ENCODE data around the gene ANO1.

The ANO1 gene

DNA sequence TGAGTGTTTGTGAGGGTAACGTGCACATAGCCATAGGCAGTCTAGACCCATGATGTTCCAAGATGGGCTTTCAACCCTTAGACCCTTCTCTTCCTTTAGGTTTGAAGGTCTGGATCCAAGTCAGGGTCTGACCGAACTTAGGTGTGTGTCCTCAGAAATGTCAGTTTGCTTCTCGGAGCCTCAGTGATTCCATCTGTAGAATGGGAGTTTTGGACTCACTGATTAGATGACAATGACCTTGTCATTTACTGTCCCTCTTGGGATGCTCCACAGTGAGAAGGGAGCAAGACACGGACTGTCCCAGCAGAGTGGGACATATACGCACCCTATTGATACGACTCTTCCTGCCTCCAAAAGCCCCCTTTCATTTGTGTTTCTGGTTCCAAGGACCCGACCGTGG, 37.7 kb downstream of the ANO1 start:
- DNase-seq (ENCODE audit: low read depth) = no peak

DNA sequence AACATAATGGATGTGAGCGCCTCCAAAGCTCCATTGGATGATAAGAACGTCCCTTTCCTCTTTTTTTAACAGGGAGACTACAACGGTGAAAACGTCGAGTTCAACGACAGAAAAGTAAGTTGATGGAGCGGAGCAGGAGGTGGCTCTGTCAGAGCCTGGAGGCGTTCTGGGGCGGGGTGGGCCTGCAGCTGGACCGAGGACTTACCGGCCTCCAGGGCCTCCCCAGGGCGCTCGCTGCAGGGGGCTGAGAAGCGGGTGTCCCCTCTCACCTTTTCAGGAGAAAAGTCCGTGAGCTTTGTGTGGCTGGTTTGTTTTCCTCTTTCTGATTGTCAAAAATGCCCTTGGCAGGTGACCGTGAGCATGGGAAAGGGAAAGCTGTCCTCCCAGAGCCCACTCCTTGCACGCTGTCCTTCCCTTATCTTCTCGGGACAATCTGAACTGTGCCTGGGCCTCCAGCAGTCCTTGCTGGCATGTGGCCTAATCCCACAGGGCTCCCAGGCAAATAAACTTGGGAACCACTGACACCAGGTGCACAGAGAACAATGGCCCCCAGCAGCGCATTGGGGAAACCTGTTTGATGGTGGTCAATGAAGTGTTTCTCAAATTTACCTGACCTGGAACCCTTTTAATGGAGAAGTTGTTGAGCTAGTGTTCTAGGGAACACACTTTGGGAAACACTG, 38.4 kb downstream of the ANO1 start:
- no peak for DNase-seq (ENCODE audit: low read depth)

DNA sequence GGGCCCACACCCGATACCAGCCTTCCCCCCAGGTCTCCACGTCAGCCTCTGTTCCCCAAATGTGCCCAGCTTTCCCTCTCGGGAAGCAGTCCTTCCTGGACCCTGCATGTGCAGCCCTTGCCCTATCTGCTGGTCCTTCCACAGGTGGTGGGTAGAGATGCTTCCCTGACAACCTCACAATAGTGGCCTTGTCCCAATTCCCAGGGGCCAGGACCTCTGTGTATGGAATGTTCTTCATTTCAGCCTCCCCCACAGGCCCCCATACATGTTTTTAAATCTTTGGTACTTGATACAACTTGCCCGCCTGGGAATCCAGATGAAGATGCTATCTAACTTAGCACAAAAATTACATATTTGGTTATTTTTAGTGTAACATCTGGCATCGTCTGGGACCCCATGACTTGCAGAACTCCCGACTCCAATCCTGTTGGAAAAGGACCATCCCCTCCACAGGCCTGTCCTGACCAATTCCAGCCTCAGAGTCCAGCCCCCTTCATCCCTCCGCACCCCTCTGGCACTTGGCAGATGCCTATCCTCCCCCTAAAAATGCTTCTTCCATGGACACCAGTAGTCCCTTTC, 39.5 kb downstream of the ANO1 start:
- DNase-seq (ENCODE audit: low read depth) = no peak

DNA sequence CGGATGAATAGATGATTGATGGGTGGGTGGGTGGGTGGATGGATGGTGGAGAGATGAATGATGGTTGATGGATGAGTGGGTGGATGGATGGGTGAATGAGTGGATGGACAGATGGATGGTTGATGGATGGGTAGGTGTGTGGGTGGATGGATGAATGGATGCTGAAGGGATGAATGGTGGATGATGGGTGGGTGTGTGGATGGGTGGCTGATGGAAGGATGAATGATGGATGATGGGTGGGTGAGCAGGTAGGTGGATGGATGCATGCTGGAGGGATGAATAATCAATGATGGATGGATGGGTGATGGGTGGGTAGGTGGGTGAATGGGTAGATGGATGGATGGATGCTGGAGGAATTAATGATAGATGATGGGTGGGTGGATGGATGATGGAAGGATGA, 40.5 kb downstream of the ANO1 start:
- no peak for DNase-seq (ENCODE audit: low read depth)

DNA sequence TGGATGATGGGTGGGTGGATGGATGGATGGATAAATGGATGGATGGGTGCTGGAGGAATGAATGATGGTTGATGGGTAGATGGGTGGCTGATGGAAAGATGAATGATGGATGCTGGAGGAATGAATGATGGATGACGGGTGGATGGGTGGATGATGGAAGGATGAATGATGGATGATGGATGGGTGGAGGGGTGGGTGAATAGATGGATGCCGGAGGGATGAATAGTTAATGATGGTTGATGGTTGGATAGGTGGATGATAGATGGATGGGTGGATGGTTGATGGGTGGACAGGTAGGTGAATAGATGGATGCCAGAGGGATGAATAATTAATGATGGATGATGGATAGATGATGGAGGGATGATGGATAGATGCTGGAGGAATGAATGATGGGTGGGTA, 41.4 kb downstream of the ANO1 start:
- no peak for DNase-seq (ENCODE audit: low read depth)

DNA sequence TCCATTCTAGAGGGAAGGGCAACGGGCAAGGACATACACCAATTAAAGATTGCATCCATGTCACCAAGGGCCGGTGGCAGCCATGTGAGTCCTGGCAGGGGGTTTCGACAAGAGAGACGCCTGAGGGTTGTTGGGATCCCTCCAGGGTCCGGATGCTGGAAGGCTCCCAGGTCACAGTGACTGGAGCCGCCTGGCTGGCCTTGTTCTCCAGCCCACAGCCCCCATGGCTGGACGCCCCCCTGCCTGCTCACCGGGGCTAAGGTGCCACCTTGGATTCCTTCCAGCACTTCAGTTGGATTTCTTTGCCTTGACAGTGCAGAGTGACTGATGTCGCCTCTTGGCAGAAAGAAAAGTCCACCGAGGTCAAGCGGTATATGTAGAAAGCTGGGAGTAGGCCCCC, 42.6 kb downstream of the ANO1 start:
- DNase-seq (ENCODE audit: low read depth) = no peak

DNA sequence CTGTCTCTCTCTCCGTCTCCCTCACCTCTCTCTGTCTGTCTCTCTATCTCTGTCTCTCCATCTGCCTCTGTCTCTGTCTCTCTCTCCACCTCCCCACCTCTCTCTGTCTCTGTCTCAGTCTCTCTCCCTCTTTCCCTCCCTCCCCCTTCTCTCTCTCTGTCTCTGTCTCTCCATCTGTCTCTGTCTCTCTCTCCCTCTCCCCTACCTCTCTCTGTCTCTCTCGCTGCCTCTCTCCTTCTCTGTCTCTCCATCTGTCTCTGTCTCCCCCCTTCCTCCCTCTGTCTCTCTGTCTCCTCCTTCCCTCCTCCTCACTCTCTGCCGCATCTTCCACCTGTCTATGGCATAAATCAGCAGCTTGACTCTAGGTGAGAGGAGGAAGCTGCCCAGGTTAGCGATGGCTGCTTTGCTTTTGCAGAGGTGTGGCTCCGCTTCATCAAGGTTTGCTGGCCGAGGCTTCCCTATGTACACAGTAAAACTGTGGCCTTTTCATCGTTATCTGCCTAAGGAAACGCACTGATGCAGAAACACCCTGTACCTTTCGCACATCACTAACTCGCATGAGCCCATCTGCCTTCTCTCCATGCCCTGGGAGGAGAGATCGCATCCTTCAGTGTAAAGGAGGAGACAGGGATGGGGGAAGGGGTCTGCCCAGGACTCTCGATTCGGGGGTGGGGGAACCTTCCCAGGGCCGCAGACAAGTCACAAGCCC, 44.5 kb downstream of the ANO1 start:
- DNase-seq (ENCODE audit: low read depth) = no peak

DNA sequence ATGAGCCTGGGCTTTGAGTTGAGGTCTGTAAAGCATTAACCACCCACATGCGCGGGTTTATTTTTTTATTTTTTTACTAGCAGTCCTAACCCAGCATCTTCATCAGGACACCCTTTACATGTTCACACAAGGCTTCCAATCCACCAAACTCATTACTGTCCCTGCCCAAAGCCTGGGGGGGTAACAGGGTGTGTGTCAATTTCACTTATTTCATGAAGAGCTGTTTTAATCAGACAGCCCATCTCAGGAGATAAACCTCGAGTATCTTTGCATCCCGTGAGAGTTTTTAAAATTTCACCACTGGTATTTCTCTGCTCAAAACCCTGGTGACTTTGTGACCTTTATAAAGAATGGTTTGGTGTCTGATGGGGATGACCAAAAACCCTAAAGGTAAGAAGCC, 45.6 kb downstream of the ANO1 start:
- DNase-seq (ENCODE audit: low read depth) = no peak

DNA sequence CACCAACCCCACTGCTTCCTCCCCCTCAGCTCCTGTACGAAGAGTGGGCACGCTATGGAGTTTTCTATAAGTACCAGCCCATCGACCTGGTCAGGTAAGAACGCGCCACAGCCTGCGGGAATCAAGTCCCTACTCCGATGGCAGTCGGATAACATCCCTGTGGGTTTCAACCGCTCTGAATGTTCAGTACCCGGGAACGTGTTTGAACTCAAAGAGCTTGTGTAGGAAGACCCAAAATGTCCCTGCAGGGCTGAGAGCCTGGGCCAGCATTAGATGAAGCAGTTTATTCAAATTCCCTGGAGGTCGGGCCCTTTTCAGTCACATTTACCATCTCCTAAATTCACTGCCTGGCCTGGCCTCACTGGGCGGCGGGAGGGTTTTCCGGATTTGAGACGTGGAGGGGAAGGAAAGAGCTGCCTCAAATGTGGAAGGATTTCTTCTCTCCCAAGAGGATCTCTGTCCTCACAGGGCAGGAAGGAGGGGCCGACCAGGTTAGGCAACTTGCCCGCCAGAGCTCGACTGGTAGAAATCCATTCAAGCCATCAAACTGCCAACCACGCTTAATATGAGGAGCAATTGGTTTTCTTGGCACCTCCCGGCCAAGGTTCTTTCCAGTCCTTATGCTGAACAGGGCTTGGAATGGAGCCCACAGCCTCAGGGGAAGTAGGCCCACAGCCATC, 46.3 kb downstream of the ANO1 start:
- no peak for DNase-seq (ENCODE audit: low read depth)

DNA sequence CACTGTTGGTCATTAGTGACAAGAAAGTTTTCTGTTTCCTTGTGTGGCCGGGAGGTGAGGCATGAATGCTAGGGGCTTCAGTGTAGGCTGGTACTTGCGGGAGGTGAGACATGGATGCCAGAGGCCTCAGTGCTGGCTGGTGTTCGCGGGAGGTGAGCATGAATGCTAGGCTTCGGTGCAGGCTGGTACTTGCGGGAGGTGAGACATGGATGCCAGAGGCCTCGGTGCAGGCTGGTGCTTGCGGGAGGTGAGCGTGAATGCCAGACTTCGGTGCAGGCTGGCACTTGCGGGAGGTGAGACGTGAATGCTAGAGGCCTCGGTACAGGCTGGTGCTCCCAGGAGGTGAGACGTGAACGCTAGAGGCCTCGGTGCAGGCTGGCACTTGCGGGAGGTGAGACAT, 48.4 kb downstream of the ANO1 start:
- no peak for DNase-seq (ENCODE audit: low read depth)

DNA sequence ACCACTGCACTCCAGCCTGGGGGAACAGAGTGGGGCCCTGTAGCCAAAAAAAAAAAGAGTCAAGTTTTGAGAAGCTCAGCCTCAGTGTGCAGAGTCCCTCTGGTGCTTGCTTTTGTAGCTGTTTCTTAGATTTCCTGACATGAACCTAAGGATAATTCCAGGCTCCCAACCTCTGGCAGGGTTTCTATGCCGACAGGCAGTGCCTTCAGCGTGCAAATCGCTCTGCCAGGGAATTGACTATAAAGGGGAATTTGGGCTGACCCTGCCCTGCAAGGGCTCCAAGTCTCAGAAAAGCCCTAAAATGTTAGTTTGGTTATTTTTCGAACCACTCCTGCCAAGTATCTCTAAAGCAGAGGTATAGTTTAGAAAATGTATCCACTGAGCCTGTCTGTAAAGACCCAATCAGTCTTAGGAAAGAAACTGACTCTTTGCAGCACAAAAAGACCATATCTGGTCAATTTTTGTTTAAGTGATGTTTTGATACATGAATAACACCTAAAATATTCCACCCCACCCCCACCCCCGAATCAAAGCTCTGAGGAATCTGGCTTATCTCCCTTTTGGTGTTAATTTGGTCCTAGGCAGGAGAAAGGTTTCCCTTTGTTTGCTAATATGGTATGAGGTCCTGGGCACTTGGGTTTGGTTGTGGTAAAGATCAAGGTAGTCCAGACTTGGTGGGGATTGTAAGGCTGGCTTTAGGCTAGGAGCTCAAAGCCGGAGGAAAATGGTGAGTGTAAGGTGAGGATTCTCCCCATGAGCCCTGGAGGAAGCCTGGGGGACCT, 49.7 kb downstream of the ANO1 start:
- DNase-seq (ENCODE audit: low read depth) = no peak

DNA sequence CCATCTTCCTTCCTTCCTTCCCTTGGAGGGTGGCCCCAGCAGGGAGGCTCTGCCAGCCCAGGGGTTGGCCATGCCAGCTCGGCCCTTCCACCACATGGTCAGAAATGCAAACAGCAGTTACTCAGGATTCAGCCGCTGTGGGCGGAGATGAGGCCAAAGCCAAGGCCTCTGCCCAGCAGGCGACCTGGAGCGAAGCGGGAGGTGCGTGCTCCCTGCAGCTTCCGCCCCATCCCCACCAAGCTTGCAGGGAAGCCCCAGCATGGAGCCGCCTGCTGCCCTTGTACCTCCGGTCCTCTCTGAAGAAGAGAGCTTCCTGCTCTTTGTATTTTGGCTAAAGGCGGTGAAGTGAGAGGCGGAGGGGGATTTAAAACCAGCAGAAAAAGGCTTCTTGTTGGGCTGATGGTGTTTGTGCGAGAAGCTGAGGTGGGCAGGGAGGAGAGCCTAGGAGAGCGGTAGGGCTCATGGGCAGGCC, 50.4 kb downstream of the ANO1 start:
- DNase-seq (ENCODE audit: low read depth) = no peak

DNA sequence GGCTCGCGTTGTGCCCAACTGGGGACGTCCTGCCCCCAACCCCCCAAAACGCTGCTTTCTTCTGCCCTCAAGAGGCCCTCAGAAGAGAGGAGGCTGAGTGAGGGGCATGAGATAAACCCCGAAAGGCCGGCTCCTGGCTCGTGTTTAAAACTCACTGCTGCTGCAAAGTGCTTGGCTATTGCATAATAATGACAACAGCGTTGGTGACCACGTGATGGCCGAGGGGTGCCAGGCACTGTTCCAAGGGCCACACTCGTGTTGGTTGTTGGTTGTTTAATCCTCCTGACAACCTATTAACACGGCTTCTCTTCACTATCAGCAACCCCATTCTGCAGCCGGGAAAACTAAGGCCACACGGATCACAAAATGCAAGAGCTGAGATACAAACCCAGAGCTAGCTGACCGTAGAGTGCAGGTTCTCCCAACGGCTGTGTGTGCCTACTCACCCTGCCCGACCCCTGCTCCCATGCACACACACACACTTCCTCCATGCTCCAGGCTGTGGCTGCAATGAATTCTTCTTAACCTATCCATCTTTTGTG, 51.0 kb downstream of the ANO1 start:
- DNase-seq (ENCODE audit: low read depth) = no peak

DNA sequence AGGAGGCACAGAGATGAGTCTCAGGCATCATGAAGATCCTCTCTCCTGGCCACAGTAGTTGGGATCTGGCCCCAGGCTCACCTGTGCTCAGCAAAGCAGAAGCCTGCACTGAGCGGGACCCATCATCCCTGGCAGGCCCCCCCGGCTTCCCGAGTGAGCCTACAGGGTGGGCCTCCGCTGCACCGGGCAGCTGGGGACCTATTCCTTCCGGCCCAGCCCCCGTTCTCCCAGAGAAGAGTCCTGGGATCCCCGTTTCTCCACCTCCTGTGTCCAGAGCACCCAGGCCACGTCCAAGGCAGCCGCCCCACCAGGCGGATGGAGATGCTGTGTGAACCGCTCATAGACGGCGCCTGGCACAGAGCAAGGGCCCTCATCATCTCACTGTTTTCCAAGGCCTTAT, 52.5 kb downstream of the ANO1 start:
- no peak for DNase-seq (ENCODE audit: low read depth)

DNA sequence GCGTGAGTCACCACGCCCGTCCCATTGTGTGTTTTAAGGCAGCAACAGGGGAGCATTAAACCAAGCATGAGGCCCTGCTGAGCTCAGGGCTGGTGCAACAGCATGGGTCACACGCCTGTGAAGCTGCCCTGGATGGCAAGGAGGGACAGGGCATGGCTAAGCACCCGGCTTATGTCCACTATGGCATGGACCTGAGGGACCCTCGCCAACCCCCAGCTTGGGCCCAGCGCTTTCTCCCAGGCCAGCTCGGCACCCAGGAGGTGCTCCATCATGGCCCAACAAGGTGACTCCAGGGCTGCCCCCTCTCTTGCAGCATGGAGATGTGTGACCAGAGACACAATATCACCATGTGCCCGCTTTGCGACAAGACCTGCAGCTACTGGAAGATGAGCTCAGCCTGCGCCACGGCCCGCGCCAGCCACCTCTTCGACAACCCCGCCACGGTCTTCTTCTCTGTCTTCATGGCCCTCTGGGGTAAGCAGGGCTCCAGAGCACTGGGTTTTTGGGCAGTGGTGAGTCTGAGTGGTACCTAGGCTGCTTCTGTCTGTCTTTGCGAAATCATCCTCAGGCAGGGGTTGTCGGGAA, 53.6 kb downstream of the ANO1 start:
- DNase-seq (ENCODE audit: low read depth) = no peak

DNA sequence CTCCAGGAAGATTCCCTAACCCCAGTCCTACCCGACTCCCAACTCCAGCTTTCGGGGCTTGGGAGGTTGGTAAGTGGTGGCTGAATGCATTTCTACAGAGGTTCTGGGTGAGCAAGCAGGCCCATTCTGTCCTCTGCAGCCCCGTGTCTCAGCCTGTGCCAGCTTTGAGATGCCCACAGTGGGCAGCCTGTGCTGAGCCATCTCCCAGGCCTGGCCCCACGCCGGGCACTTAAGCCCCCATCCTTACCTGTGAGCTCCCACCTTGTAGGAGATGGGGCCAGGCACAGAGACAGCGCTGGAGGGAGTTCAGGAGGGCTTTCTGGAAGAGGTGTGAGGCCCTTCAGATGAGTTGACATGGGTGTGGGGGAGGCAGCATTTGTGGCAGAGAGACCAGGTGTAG, 54.5 kb downstream of the ANO1 start:
- no peak for DNase-seq (ENCODE audit: low read depth)

DNA sequence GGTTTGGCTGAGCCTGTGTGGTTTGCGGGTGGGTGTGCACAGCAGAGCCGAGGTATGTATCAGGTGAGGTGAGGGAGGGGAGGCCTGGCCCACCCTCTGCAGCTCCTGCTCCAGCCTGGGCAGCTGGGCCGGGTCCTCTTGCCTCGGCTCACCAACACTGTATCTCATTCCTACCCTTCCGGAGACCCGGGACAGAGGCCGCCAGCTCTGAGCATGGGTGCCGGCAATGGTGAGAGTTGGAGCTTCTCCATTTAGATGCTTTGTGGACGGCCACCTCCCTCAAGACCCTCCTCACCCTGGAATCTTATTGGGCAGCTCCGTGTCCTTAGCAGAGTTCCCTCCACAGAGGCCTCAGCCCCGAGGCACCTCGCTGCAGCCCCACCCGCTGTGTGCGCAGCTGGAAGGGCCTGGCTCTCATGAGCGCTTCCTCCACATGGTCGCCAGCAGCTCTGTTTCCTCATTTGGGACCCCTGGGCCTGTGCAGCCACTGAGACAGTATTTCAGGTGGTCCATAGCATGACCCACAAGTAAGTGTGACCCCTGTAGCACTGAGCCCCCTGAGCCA, 55.7 kb downstream of the ANO1 start:
- DNase-seq (ENCODE audit: low read depth) = no peak

DNA sequence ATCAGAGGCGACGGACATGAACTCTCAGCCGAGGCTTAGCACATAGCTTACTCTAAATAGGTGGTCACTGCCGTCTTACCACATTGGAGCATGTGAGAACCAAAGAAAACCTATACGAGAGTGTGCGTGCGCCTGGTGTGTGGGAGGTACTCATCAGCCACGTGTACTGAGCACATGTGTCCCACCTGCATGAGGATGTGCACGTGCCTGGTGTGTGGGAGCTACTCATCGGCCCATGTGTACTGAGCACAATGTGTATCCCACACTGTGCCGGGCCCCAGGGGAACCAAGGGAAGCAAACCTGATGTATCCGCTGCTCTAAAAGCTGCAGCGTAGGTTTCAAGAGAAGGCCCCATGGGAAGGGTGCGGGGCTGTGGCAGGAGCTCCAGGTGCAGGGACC, 56.4 kb downstream of the ANO1 start:
- no peak for DNase-seq (ENCODE audit: low read depth)

DNA sequence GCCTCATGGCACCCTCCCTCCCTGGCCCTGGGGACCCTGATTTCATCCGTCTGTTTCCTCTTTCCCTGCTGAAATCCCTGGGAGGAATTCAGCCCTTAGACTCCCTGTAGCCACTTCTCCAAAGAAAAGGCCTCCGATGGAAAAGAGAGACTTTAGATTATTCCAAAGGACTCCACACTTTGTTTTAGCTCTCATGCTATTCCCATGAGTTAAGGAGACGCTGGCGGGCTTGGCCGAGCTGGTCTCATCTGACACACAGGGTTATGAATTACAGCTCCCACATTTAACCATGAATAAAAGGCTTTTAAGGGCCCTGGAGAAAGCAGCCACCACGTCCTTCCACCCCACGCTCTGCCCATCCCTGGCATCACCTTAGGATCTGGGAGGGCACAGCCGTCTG, 57.0 kb downstream of the ANO1 start:
- no peak for DNase-seq (ENCODE audit: low read depth)

DNA sequence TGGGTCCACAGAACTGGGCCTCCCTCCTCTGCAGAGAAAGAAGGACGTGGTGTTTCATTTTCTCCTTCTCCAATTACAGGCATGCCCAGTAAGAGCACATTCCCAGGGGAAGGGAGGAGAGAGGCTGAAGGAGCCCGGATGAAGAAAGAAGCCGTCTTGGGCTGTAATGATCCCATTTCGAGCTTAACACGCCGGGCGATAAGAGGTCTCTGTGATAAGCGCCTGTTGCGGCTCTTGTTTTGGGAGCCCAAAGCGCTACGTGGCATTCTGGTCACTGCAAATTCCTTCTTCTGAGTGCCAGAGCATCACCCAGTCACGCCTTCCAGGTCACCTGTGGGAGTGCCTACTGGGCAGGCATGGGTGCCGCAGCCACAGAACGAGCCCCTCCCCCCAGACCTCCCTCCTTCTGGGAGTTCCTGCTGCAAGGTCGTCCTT, 57.5 kb downstream of the ANO1 start:
- DNase-seq (ENCODE audit: low read depth) = no peak

DNA sequence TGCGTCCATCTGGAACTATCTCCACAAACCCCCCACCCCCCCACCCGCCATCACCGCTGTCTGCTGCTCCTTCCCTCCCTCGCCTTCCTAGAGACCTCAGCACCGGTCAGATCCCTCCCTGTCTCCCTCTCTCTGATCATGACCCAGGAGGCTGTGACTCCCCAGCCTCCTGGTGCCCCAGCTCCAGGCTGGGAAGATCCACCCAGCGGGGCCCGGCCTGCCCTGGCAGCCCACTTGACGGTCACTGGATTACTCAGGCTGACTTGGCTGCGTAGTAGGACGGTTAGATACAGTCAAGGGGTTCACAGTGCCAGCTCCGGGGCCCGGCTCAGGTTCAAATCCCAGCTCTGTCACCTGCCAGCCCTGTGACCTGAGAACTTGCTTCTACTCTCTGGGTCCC, 59.3 kb downstream of the ANO1 start:
- DNase-seq (ENCODE audit: low read depth) = no peak

All from HS-5 (cell line).